SU-DHL-6 (cell line): ENCODE measurements around the gene MGME1.

Source experiments
- EZH2phosphoT487 ChIP-seq: fragments of 200-600 bp; sonication (generic), shearing (Covaris generic); conservative IDR thresholded peaks from 2 replicates; pipeline ENCODE4 v1.6.1; 2018; ENCODE audit warnings: mild to moderate bottlenecking, antibody characterized with exemption, low read length, moderate library complexity, mixed read lengths
- TF ChIP-seq, protein P1 (sequence below): fragments of 200-600 bp; sonication (generic); IDR thresholded peaks from one replicate; pipeline ENCODE4 v1.5.1; 2017; ENCODE audit warnings: antibody characterized with exemption, mild to moderate bottlenecking, low read length, moderate library complexity; ENCODE audit not compliant: insufficient read depth, poor library complexity, severe bottlenecking

DNA sequence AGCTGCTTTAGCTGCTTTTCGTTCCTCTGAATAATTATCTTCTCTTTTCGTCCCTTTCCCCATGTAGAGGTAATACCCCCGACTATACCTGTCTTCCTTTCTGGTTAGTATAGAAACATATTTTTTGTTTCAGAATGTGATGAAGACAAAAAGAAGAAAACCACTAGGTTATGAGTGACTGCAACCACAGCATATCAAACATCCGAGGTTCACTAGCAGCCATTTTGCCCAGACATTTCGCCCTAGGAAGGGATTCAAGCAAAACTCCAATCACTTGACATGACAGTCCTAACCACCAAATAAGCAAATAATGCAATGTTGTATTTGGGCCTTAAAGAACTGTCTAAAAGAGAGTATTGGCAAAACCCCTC lies 9.6 kb upstream of the MGME1 start:
- TF ChIP-seq, protein P1, sequence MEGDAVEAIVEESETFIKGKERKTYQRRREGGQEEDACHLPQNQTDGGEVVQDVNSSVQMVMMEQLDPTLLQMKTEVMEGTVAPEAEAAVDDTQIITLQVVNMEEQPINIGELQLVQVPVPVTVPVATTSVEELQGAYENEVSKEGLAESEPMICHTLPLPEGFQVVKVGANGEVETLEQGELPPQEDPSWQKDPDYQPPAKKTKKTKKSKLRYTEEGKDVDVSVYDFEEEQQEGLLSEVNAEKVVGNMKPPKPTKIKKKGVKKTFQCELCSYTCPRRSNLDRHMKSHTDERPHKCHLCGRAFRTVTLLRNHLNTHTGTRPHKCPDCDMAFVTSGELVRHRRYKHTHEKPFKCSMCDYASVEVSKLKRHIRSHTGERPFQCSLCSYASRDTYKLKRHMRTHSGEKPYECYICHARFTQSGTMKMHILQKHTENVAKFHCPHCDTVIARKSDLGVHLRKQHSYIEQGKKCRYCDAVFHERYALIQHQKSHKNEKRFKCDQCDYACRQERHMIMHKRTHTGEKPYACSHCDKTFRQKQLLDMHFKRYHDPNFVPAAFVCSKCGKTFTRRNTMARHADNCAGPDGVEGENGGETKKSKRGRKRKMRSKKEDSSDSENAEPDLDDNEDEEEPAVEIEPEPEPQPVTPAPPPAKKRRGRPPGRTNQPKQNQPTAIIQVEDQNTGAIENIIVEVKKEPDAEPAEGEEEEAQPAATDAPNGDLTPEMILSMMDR: no peak
- no peak for TF ChIP-seq EZH2phosphoT487
